ENCODE measurements around the gene ITFG2.

DNA sequence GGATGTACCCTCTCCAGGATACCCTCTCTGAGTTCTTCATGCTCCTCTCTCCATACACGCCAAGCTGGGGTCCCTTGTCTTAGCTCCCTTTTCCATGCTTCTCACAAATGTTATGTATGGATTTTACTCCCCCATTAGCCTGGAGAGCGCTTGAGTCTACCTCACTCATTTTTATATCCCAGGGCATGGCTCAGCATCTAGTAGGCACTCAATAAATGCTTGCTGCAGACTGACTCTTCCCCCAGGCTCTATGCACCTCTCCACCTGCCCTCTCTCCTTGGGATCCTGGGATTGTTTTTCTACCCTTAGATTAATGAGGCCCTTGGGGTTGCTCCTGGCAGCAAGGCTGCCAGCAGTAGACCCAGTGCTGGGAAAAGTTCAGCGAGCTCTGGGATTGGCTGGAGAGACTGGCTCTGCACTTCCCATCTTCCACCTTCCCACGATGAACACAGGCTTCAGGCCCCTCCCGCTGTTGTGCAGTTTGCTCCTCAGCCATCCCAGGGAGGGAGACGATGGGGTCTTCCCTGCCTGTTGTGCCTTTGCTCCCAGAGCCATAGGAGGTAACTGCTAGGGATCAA lies 20.2 kb downstream of the ITFG2 start:
- TF ChIP-seq ZNF274 (IDR thresholded peaks at IDR 0.05; ENCODE audit: low read depth, low read length) (no peak), YY1 (IDR thresholded peaks at IDR 0.05; ENCODE audit: insufficient read depth, insufficient read length) (no peak)

Measured in NT2/D1 (cell line).